Stimulated activated CD4-positive, alpha-beta T cell treated with anti-CD3 and anti-CD28 coated beads, Interleukin-4, amount 100 ng/mL, for 1 hour (primary cell): ENCODE measurements around the gene AKR1C3.
"Not testable (repeated sequence)": the region's sequence is repeated elsewhere in the genome, so short reads cannot be mapped to it uniquely, and the experiment has no call there.

Source experiments
- DNase-seq: peaks from one replicate; pipeline ENCODE4 v3.0.0-alpha.2; 2020

AKR1C3 gene

DNA sequence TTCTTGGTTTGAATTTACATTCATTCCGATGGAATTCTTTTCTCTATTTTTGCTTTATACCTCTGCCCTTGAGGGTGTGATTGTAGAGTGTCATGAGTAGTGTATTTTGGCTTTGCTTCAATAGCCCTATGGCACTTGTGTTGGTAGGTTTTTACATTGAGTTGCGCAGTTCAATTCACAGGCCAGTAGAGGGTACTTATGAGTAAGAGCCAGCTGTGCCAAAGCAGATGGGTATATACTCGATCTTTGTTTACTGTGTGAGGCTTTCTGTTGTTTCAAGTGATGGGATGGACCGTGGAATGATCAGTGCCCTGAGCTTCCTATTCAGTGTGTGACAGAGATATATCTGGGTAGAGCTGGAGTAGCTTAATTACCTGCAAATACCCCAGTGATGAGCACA lies 4.3 kb upstream of the AKR1C3 start:
- DNase-seq, result no peak

DNA sequence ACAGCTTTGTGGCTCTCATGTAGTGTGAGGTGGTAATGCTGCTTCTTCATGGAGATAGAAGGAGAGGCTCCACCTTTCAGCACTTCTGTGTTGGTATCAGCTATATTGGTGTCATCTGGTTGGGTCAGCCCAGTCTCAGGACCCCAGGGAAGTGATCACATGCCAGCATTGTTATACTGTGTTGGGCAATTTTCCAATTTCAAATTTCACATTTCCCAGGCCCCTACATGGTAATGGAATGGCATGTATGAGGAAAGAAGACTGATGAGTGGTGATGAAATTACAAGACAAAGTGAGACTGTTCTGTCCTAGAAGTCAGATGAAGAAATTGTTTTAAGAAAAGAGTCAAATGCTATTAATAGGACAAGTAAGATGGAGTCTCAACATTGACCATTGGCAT lies 3.7 kb upstream of the AKR1C3 start:
- no peak for DNase-seq

DNA sequence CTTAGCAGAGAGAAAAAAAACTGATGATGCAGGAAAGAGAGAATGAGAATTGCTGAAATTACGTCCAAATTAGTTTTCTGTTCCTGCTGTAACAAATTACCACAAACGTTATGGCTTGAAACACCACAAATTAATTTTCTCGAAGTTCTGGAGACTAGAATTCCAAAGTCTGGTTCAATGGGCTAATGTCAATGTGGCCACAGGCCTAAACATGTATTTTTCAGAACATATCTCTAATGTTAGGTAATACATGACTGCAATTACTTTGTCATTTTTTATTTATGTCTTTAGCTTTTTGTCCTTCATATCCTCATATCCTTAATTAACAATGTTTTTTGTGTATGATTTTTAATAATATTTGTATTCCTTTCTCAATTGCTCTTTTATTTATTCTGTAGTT lies 3.0 kb upstream of the AKR1C3 start:
- no peak for DNase-seq

DNA sequence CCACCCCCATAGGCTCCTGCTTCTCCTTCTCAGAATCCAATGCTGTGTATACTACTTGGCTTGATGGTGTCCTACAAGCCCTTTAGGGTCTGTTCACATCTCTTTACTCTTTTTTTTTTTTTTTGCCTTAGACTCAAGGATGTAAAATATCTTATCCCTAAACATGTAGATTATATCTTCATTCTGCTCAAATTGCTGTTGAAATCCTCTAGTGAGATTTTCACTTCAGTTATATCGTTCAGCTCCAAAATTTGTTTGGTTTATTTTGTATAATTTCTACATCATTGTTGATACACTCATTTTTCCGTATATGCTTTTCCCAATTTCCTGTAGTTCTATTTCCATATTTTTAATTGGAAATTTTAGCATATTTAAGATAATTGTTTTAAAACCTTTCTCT lies 1.8 kb upstream of the AKR1C3 start:
- DNase-seq, result no peak

DNA sequence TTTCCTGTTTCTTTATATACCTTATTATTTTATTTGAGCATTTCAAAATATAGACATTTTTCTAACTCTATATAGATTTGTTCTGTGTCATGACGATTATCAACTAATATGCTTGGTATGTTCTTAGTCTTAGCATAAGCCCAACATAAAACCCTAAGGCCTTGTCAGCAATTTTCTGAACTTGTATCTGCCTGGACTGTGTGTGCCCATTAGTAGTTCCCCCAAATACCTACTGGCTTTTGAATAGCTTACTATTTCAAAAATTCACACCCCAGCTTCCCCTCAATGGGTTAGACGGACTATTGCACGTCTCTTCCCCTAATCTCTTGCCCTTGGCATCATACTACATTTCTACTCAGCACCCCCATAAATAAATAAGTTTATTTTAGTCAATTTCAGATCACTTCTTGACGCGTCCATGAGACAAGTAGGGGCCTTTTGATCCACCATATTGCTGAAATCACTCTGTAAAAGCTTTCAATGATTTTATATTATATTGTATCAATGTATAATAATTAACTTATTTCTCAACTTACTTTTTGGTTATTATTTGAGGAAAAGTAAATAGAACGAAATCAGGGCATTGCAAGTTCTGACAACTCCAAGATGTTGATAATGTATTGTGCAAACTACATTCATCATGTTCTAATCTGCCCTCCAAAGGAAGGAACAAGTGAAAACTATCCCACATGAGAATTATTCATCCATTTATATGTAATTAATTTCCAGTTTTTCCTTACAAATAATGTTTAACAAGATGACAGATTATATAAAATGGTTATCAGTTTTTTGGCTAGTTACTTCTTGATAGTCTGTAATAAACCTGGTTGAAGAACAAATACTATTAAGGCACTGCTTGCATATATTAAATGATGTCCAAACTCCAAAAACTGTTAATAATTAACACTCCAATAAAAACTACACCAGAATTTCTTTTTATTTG lies 1.1 kb upstream of the AKR1C3 start:
- no peak for DNase-seq

- DNase-seq, result no peak
Measured at GRCh38 chr10:5095687-5096086, 1.5 kb downstream of the AKR1C3 start.

- no peak for DNase-seq
Measured at GRCh38 chr10:5096108-5096507, 1.9 kb downstream of the AKR1C3 start.

GRCh38 chr10:5102479-5102878 lies 8.3 kb downstream of the AKR1C3 start:
- not testable (repeated sequence) for DNase-seq

- no peak for DNase-seq
Measured at GRCh38 chr10:5103481-5103880, 9.3 kb downstream of the AKR1C3 start.

- DNase-seq, result no peak
Measured at GRCh38 chr10:5105626-5106025, 11.4 kb downstream of the AKR1C3 start.

DNA sequence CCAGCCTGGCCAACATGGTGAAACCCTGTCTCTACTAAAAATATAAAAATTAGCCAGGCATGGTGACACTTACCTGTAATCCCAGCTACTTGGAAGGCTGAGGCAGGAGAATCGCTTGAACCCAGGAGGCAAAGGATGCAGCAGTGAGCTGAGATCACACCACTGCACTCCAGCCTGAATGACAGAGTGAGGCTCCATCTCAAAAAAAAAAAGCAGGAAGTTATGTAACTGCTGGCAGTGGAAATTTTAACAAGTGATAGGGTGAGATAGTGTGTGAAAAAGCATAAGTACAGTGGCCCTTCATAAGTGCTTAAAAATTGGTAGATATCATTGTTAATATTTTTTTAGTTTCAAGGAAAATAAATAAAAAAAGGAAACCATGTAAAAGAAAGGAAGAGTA lies 12.3 kb downstream of the AKR1C3 start:
- no peak for DNase-seq

- DNase-seq, result no peak
Measured at GRCh38 chr10:5107860-5108526, 13.8 kb downstream of the AKR1C3 start.

DNA sequence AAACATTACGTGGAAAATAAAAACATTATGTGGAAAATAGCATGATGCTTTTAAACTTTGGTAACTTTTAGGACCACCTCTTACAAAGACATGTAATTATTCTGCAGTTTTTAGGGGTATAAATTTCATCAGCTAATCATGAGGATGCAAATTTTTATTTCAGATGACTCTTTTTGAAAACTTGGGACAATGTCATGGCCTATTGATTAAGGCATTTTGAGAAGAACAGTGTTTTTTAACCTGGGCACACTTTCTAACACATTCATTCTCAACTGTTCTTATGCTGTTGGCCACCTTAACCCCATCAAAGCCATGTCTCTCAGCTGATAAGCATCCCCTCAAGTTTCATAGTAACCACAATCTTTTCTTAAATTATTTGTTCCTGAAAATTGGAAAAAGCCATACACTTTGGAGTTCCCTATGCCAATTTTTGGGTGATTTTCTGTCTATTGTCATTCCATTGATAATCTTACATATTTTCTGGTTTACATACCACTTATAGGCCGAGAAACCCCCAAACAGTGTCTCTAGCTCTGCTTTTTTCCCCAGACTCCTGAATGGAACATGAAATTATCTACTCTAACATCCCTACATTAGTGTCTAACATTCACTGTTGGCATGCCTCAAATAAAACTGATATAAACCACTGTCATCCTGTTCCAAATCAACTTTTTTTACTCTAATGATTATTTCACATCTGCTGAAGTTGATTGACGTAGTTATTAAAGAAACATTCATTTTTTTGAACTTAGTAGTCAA lies 14.6 kb downstream of the AKR1C3 start:
- no peak for DNase-seq

DNA sequence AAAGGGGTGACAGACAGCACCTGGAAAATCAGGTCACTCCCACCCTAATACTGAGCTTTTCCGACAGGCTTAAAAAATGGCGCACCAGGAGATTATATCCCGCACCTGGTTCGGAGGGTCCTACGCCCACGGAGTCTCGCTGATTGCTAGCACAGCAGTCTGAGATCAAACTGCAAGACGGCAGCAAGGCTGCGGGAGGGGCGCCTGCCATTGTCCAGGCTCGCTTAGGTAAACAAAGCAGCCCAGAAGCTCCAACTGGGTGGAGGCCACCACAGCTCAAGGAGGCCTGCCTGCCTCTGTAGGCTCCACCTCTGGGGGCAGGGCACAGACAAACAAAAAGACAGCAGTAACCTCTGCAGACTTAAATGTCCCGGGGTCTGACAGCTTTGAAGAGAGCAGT lies 15.6 kb downstream of the AKR1C3 start:
- not testable (repeated sequence) for DNase-seq

- no peak for DNase-seq
Measured at GRCh38 chr10:5116621-5117020, 22.4 kb downstream of the AKR1C3 start.

- no peak for DNase-seq
Measured at GRCh38 chr10:5117026-5117425, 22.8 kb downstream of the AKR1C3 start.

- DNase-seq, result not testable (repeated sequence)
Measured at GRCh38 chr10:5119997-5120396, 25.8 kb downstream of the AKR1C3 start.

- no peak for DNase-seq
Measured at GRCh38 chr10:5123886-5124285, 29.7 kb downstream of the AKR1C3 start.

- DNase-seq, result no peak
Measured at GRCh38 chr10:5125315-5126044, 31.3 kb downstream of the AKR1C3 start.

- DNase-seq, result no peak
Measured at GRCh38 chr10:5135581-5135980, 41.4 kb downstream of the AKR1C3 start.

DNA sequence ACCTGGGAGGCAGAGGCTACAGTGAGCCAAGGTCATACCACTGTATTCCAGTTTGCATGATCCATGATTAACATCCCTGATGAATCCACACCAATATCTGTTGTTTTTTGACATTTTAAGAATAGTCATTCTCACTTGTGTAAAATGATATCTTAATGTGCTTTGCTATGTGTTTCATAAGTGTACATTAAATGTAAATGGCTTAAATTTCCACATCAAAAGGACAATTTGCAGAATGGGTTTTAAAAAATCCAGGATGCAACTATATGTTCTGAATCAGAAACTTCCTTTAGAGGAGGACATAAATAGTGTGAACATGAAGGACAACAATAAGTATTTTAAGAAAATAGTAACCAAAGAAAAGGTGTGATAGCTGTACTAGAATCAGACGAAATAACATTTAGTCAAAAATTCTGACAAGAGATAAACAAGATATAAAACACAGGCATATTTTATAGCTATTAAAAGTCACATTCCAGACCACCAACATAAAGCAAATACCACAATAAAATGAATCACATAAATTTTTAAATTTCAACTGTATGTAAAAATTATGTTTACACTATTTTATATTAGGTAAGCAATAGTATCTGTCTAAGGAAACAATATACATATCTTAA lies 42.4 kb downstream of the AKR1C3 start:
- DNase-seq, result no peak

DNA sequence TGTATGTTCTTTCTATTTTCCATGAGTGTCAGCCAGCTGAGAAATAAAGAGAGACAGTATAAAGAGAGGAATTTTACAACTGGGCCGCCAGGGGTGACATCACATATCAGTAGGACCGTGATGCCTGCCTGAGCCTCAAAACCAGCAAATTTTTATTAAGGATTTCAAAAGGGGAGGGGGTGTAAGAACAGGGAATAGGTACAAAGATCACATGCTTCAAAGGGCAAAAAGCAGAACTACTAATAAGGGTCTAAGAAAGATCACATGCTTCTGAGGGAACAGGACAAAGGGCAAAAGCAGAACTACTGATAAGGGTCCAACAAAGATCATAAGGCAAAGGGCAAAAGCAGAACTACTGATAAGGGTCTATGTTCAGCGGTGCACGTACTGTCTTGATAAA lies 43.5 kb downstream of the AKR1C3 start:
- DNase-seq, result not testable (repeated sequence)
